IMR-90 (cell line): ENCODE results near the gene FYCO1. TPM values are rescaled to one million over a fixed set of nuclear protein-coding genes. Genes with fewer than 3 reads are reported as not detected.

Experiments
- ATAC-seq: fragments of 200-7000 bp; cut with Tn5 transposase; 2 replicates; pipeline ENCODE4 v1.9.1; 2020; ENCODE audit warnings: low read depth, mild to moderate bottlenecking, moderate library complexity
- BruUV-seq: library from RNA; stranded (reverse); fragments of 400-500 nt; replicated peaks from 2 replicates; lab custom pipeline; 2021; lab: Mats Ljungman, UMichigan
- CTCF ChIA-PET: fragments of 300-600 bp; formaldehyde crosslinking; extraction: SDS; loops from one replicate; lab custom pipeline; 2021; ENCODE audit warnings: antibody characterized with exemption; lab: Yijun Ruan, JAX
- POLR2A ChIA-PET: fragments of 300-600 bp; sonication (Branson Sonifier 250); formaldehyde crosslinking; loops from one replicate; lab custom pipeline; 2022; ENCODE audit warnings: antibody characterized with exemption; ENCODE audit not compliant: unreplicated experiment; lab: Charles Lee
- DNase-seq: peaks from one replicate; pipeline ENCODE4 v3.0.0; 2013
- H2AFZ ChIP-seq: replicated peaks from 2 replicates; pipeline ENCODE3; 2013; ENCODE audit warnings: low read length, mild to moderate bottlenecking; ENCODE audit not compliant: poor library complexity
- H2AK5ac ChIP-seq: 2 replicates; pipeline ENCODE4 v1.6.1; 2013; ENCODE audit warnings: low read depth, low read length, inconsistent platforms
- H2AK9ac ChIP-seq: replicated peaks from 2 replicates; pipeline ENCODE3; 2013; ENCODE audit warnings: mild to moderate bottlenecking, low read depth, low read length, moderate library complexity; ENCODE audit not compliant: poor library complexity
- H2BK120ac ChIP-seq: 2 replicates; pipeline ENCODE4 v1.6.1; 2013; ENCODE audit warnings: low read depth, low read length, inconsistent platforms
- H2BK15ac ChIP-seq: 3 replicates; pipeline ENCODE4 v1.6.1; 2013; ENCODE audit warnings: low read depth, low read length, inconsistent platforms
- H2BK20ac ChIP-seq: 2 replicates; pipeline ENCODE4 v1.6.1; 2013; ENCODE audit warnings: low read depth, mild to moderate bottlenecking, inconsistent platforms, low read length, moderate library complexity
- H2BK5ac ChIP-seq: 2 replicates; pipeline ENCODE4 v1.6.1; 2013; ENCODE audit warnings: mild to moderate bottlenecking, low read depth, low read length, inconsistent platforms; ENCODE audit not compliant: poor library complexity, severe bottlenecking
- H3K14ac ChIP-seq: replicated peaks from 2 replicates; pipeline ENCODE4 v1.6.1; 2013; ENCODE audit warnings: low read depth, low read length, inconsistent platforms
- H3K18ac ChIP-seq: 2 replicates; pipeline ENCODE4 v1.6.1; 2013; ENCODE audit warnings: low read depth, low read length, control low read depth
- H3K23ac ChIP-seq: 2 replicates; pipeline ENCODE4 v1.6.1; 2013; ENCODE audit warnings: low read depth, low read length, inconsistent platforms
- H3K27ac ChIP-seq: 2 replicates; pipeline ENCODE4 v1.5.1; 2013; ENCODE audit warnings: mild to moderate bottlenecking, control low read depth, low read length; ENCODE audit not compliant: insufficient read depth
- H3K27me3 ChIP-seq: 2 replicates; pipeline ENCODE4 v1.6.1; 2013; ENCODE audit warnings: low read length; ENCODE audit not compliant: control insufficient read depth, insufficient read depth
- H3K36me3 ChIP-seq: 2 replicates; pipeline ENCODE4 v1.6.1; 2013; ENCODE audit warnings: low read length, mixed read lengths; ENCODE audit not compliant: control insufficient read depth, insufficient read depth
- H3K4ac ChIP-seq: 2 replicates; pipeline ENCODE4 v1.6.1; 2013; ENCODE audit warnings: low read depth, low read length, inconsistent platforms
- H3K4me1 ChIP-seq: 2 replicates; pipeline ENCODE4 v1.6.1; 2013; ENCODE audit warnings: low read length, mixed read lengths; ENCODE audit not compliant: control insufficient read depth, insufficient read depth
- H3K4me2 ChIP-seq: 2 replicates; pipeline ENCODE4 v1.6.1; 2013; ENCODE audit warnings: low read depth, mild to moderate bottlenecking, control low read depth, low read length, moderate library complexity
- H3K4me3 ChIP-seq: 2 replicates; pipeline ENCODE4 v1.5.1; 2013; ENCODE audit warnings: low read depth, mild to moderate bottlenecking, control low read depth, low read length, moderate library complexity; ENCODE audit not compliant: insufficient read depth
- H3K56ac ChIP-seq: 2 replicates; pipeline ENCODE4 v1.6.1; 2013; ENCODE audit warnings: low read length, inconsistent platforms; ENCODE audit not compliant: insufficient read depth; ENCODE audit errors: extremely low read depth
- H3K79me1 ChIP-seq, 2 experiments: 2 replicates each; pipeline ENCODE4 v1.6.1; 2013; ENCODE audit warnings: low read length in 2 of 2, inconsistent platforms in 1 of 2, low read depth in 1 of 2
- H3K9ac ChIP-seq: 2 replicates; pipeline ENCODE4 v1.6.1; 2013; ENCODE audit warnings: low read depth, low read length, control low read depth
- H3K9me1 ChIP-seq: 2 replicates; pipeline ENCODE4 v1.6.1; 2013; ENCODE audit warnings: low read length, inconsistent platforms; ENCODE audit not compliant: insufficient read depth
- H3K9me3 ChIP-seq: 2 replicates; pipeline ENCODE4 v1.6.1; 2013; ENCODE audit warnings: low read length; ENCODE audit not compliant: control insufficient read depth, insufficient read depth
- H4K20me1 ChIP-seq: 2 replicates; pipeline ENCODE4 v1.6.1; 2013; ENCODE audit warnings: low read length, inconsistent platforms; ENCODE audit not compliant: insufficient read depth
- H4K5ac ChIP-seq: 2 replicates; pipeline ENCODE4 v1.6.1; 2013; ENCODE audit warnings: mild to moderate bottlenecking, low read depth, low read length, control low read depth
- H4K8ac ChIP-seq, 2 experiments: 2 replicates each; pipeline ENCODE4 v1.6.1; 2013; ENCODE audit warnings: low read depth in 2 of 2, low read length in 2 of 2, control low read depth in 1 of 2, inconsistent platforms in 1 of 2
- H4K91ac ChIP-seq: 2 replicates; pipeline ENCODE4 v1.6.1; 2013; ENCODE audit warnings: low read depth, low read length, inconsistent platforms; ENCODE audit not compliant: insufficient read depth
- CEBPB ChIP-seq: IDR thresholded peaks from 2 replicates; pipeline ENCODE4 v1.6.1; 2012; ENCODE audit warnings: low read depth, low read length, improper control_type of control experiment
- CHD1 ChIP-seq: IDR thresholded peaks from 2 replicates; pipeline ENCODE4 v1.6.1; 2012; ENCODE audit warnings: low read depth, low read length, improper control_type of control experiment
- CTCF ChIP-seq: conservative IDR thresholded peaks from 2 replicates; pipeline ENCODE4 v1.5.1; 2012; ENCODE audit warnings: mild to moderate bottlenecking, low read depth, low read length, improper control_type of control experiment
- ELK1 ChIP-seq: fragments of 150-350 bp; IDR thresholded peaks from 2 replicates; pipeline ENCODE4 v1.6.1; 2016; ENCODE audit warnings: low read depth, mild to moderate bottlenecking, low read length, moderate library complexity, borderline replicate concordance
- FOS ChIP-seq: fragments of 150-350 bp; IDR thresholded peaks from 2 replicates; pipeline ENCODE4 v1.6.1; 2016; ENCODE audit warnings: low read depth, low read length
- MAFK ChIP-seq: IDR thresholded peaks from 2 replicates; pipeline ENCODE4 v1.6.1; 2012; ENCODE audit warnings: low read depth, low read length, improper control_type of control experiment
- MAZ ChIP-seq: IDR thresholded peaks from 2 replicates; pipeline ENCODE4 v1.6.1; 2012; ENCODE audit warnings: low read depth, mild to moderate bottlenecking, low read length, improper control_type of control experiment, moderate library complexity, borderline replicate concordance
- MXI1 ChIP-seq: IDR thresholded peaks from 2 replicates; pipeline ENCODE4 v1.6.1; 2012; ENCODE audit warnings: low read depth, mild to moderate bottlenecking, low read length, moderate library complexity, borderline replicate concordance
- RAD21 ChIP-seq: IDR thresholded peaks from 2 replicates; pipeline ENCODE4 v1.6.1; 2012; ENCODE audit warnings: low read length, improper control_type of control experiment
- RCOR1 ChIP-seq: IDR thresholded peaks from 2 replicates; pipeline ENCODE4 v1.6.1; 2012; ENCODE audit warnings: mild to moderate bottlenecking, low read length, improper control_type of control experiment; ENCODE audit not compliant: insufficient replicate concordance
- WGBS, 2 experiments: methylation state at CpG; one replicate each; pipeline versions ENCODE4 v1.1.5 to v1.1.7; 2013; ENCODE audit warnings: missing lambda C conversion rate in 2 of 2; ENCODE audit not compliant: insufficient read length in 1 of 2; ENCODE audit errors: extremely low coverage in 2 of 2; 5-methylcytosine and 5-hydroxymethylcytosine counted together
- dilution Hi-C: fragments of 300-500 bp; cut with HindIII; formaldehyde crosslinking; loops from one replicate; pipeline ENCODE4 v1.14.3; 2018; ENCODE audit warnings: low sequenced_read_pairs; ENCODE audit not compliant: unreplicated experiment
- in situ Hi-C: fragments of 300-500 bp; cut with MboI; formaldehyde crosslinking; loops from 3 replicates; pipeline ENCODE4 v1.14.3; 2019; ENCODE audit warnings: low sequenced_read_pairs, inconsistent platforms, mixed read lengths
- intact Hi-C: fragments of 100-400 bp; cut with micrococcal nuclease; formaldehyde crosslinking; loops from 2 replicates; pipeline ENCODE4 v1.10.0; 2022
- polyA plus RNA-seq, 3 experiments: library from polyadenylated mRNA; depleted of rRNA; stranded (reverse); fragments of >200 nt; gene quantifications; 2 replicates each; pipeline ENCODE4 v1.2.3, GENCODE V29; 2012; ENCODE audit warnings: low replicate concordance in 1 of 3
- total RNA-seq: library from RNA; depleted of rRNA; stranded (reverse); fragments of >200 nt; gene quantifications from 2 replicates; pipeline ENCODE4 v1.2.3, GENCODE V29; 2012

Gene FYCO1
- total and polyA plus RNA-seq, 2 of the 4 experiments (the other 2 are of a cell fraction) = 13.7 to 20.1 TPM

- no peak for TF ChIP-seq FOS
- TF ChIP-seq CHD1 = no peak
- no peak for TF ChIP-seq MAFK
- no peak for TF ChIP-seq RAD21
- no peak for TF ChIP-seq MXI1
- TF ChIP-seq CEBPB = no peak
- TF ChIP-seq RCOR1 = no peak
- no peak for TF ChIP-seq CTCF
- TF ChIP-seq MAZ = no peak
- TF ChIP-seq ELK1 = no peak
- Histone ChIP-seq H4K20me1 (no peaks in the 10 kb centered on the region), H2AK9ac (no peak overlapping the region), H2AK5ac (no peak overlapping the region), H3K9me1 (no peaks in the 10 kb centered on the region), H3K23ac (no peak overlapping the region), H4K5ac (no peak overlapping the region), H2BK5ac (no peak overlapping the region), H3K56ac (no peak overlapping the region), H3K36me3 (no peaks in the 10 kb centered on the region), H3K14ac (no peak overlapping the region), H3K27me3 (peaks cover 17% of the 10 kb centered on the region), H3K4ac (no peak overlapping the region), H3K4me2 (no peak overlapping the region), H3K4me1 (no peaks in the 10 kb centered on the region; the same call in 1 of the 2 replicates), H3K4me3 (no peak overlapping the region), H3K9ac (no peak overlapping the region), H2BK120ac (no peak overlapping the region), H2BK15ac (no peak overlapping the region), H3K79me1 (no peaks in the 10 kb centered on the region), H2BK20ac (no peak overlapping the region), H4K91ac (no peak overlapping the region), H3K9me3 (no peaks in the 10 kb centered on the region), H3K27ac (no peak overlapping the region), H4K8ac (no peak overlapping the region), H3K18ac (no peak overlapping the region), H2AFZ (no peak overlapping the region)
- no CpG with 5 or more reads among the region's 3 CpGs for WGBS, 2 experiments
- BruUV-seq = no TSS peak
- intact Hi-C loops = loop anchor here (5.0 kb wide), 1 partner anchor 43 kb away; no protein-coding TSS in a partner anchor
- CTCF ChIA-PET = no interaction called here
- in situ Hi-C loops = no loop called here
- DNase-seq (no peak), ATAC-seq (no peak)
- dilution Hi-C loops = no loop called here
- POLR2A ChIA-PET = no interaction called here
Observed at GRCh38 chr3:45890405-45890804, 105.2 kb downstream of the FYCO1 start.
